SK-N-SH (cell line): ENCODE measurements around the gene MACROH2A2. TPM values are rescaled to one million over a fixed set of nuclear protein-coding genes. Genes with fewer than 3 reads are reported as not detected.

Source experiments
- CTCF ChIA-PET: fragments of 300-600, 350-600 bp; formaldehyde crosslinking; extraction: SDS; loops from one replicate; lab custom pipeline; 2021; lab: Yijun Ruan, JAX
- POLR2A ChIA-PET: fragments of 350-600 bp; sonication (Branson Sonifier 250); formaldehyde crosslinking; extraction: SDS; loops from one replicate; lab custom pipeline; 2020; ENCODE audit warnings: antibody characterized with exemption, inconsistent platforms; lab: Yijun Ruan, JAX
- DNase-seq: peaks from one replicate; pipeline ENCODE4 v3.0.0; 2012
- H2AFZ ChIP-seq: fragments of 200-600 bp; sonication (generic); 2 replicates; pipeline ENCODE4 v1.8.1; 2016; ENCODE audit warnings: antibody characterized with exemption, mild to moderate bottlenecking, low read depth
- H3F3A ChIP-seq: fragments of 200-600 bp; sonication (generic); replicated peaks from 2 replicates; pipeline ENCODE3; 2016; ENCODE audit warnings: antibody characterized with exemption, mild to moderate bottlenecking; ENCODE audit not compliant: insufficient read depth
- H3K27ac ChIP-seq, 2 experiments: fragments of 200-500 bp in 1 of 2; fragments of 200-600 bp in 1 of 2; sonication (Bioruptor generic) in 1 of 2; sonication (generic), shearing (Covaris generic) in 1 of 2; 2 replicates each; pipeline versions ENCODE4 v1.5.1 to v1.6.1; 2014 to 2016; ENCODE audit warnings: low read depth in 2 of 2, inconsistent platforms in 1 of 2, low read length in 1 of 2, mild to moderate bottlenecking in 1 of 2, mixed read lengths in 1 of 2
- H3K27me3 ChIP-seq: fragments of 200-600 bp; sonication (generic), shearing (Covaris generic); 2 replicates; pipeline ENCODE4 v1.6.1; 2016; ENCODE audit warnings: mixed run types; ENCODE audit not compliant: insufficient read depth
- H3K36me3 ChIP-seq, 2 experiments: fragments of 200-500 bp in 1 of 2; fragments of 200-600 bp in 1 of 2; sonication (Bioruptor generic) in 1 of 2; sonication (generic) in 1 of 2; replicated peaks in 1 of 2; 2 replicates each; pipeline versions ENCODE3 to v1.5.1; 2014 to 2016; ENCODE audit warnings: low read length in 1 of 2, mild to moderate bottlenecking in 1 of 2; ENCODE audit not compliant: insufficient read depth in 2 of 2, control insufficient read depth in 1 of 2
- H3K4me1 ChIP-seq, 2 experiments: fragments of 200-500 bp in 1 of 2; fragments of 200-600 bp in 1 of 2; sonication (Bioruptor generic) in 1 of 2; sonication (generic), shearing (Covaris generic) in 1 of 2; 2 replicates each; pipeline versions ENCODE4 v1.5.1 to v1.6.1; 2014 to 2016; ENCODE audit warnings: low read depth in 1 of 2, low read length in 1 of 2, mixed run types in 1 of 2; ENCODE audit not compliant: insufficient read depth in 2 of 2, control insufficient read depth in 1 of 2
- H3K4me2 ChIP-seq: fragments of 200-600 bp; sonication (generic), shearing (Covaris generic); 2 replicates; pipeline ENCODE4 v1.6.1; 2017; ENCODE audit warnings: mixed run types
- H3K4me3 ChIP-seq, 2 experiments: fragments of 200-500 bp in 1 of 2; fragments of 200-600 bp in 1 of 2; sonication (Bioruptor generic) in 1 of 2; sonication (generic), shearing (Covaris generic) in 1 of 2; 2 replicates each; pipeline versions ENCODE4 v1.5.1 to v1.8.1; 2014 to 2016; ENCODE audit warnings: low read depth in 2 of 2, inconsistent platforms in 1 of 2, low read length in 1 of 2, mild to moderate bottlenecking in 1 of 2, mixed read lengths in 1 of 2, moderate library complexity in 1 of 2
- H3K79me2 ChIP-seq: fragments of 200-600 bp; sonication (generic); 2 replicates; pipeline ENCODE4 v1.8.1; 2017; ENCODE audit warnings: mild to moderate bottlenecking; ENCODE audit not compliant: insufficient read depth
- H3K9ac ChIP-seq: fragments of 200-600 bp; sonication (generic); 2 replicates; pipeline ENCODE4 v1.6.1; 2017; ENCODE audit warnings: mixed run types
- H3K9me2 ChIP-seq: fragments of 200-600 bp; sonication (generic); 2 replicates; pipeline ENCODE4 v1.6.1; 2017; ENCODE audit warnings: mixed run types
- H3K9me3 ChIP-seq: fragments of 200-600 bp; sonication (generic); 2 replicates; pipeline ENCODE4 v1.6.1; 2017; ENCODE audit warnings: mixed run types, mild to moderate bottlenecking, moderate library complexity
- H4K20me1 ChIP-seq: fragments of 200-600 bp; sonication (generic); 2 replicates; pipeline ENCODE4 v1.6.1; 2017; ENCODE audit warnings: mild to moderate bottlenecking, mixed run types; ENCODE audit not compliant: insufficient read depth
- CHD2 ChIP-seq: fragments of 150-350 bp; IDR thresholded peaks from 2 replicates; pipeline ENCODE4 v1.6.1; 2018; ENCODE audit warnings: low read length; ENCODE audit not compliant: partially characterized antibody
- ELF1 ChIP-seq: IDR thresholded peaks from 2 replicates; pipeline ENCODE4 v1.4.0; 2012
- FOSL2 ChIP-seq: IDR thresholded peaks from 2 replicates; pipeline ENCODE4 v1.4.0; 2012; ENCODE audit warnings: low read depth, mild to moderate bottlenecking, moderate library complexity, borderline replicate concordance
- FOXJ3 ChIP-seq: sonication (generic); formaldehyde crosslinking; IDR thresholded peaks from 2 replicates; pipeline ENCODE4 v1.5.1; 2020; ENCODE audit warnings: mild to moderate bottlenecking, missing genetic modification reagents
- FOXM1 ChIP-seq: IDR thresholded peaks from 2 replicates; pipeline ENCODE4 v1.4.0; 2012; ENCODE audit warnings: low read depth, mild to moderate bottlenecking
- GABPA ChIP-seq: IDR thresholded peaks from 2 replicates; pipeline ENCODE4 v1.4.0; 2012; ENCODE audit warnings: low read depth, mild to moderate bottlenecking
- GATA2 ChIP-seq: sonication (generic); formaldehyde crosslinking; IDR thresholded peaks from 2 replicates; pipeline ENCODE4 v1.5.0; 2020; ENCODE audit warnings: mild to moderate bottlenecking, missing genetic modification reagents
- IRF3 ChIP-seq: fragments of 150-350 bp; IDR thresholded peaks from 2 replicates; pipeline ENCODE4 v1.6.1; 2016; ENCODE audit warnings: mild to moderate bottlenecking, low read depth, low read length
- MAX ChIP-seq: IDR thresholded peaks from 2 replicates; pipeline ENCODE4 v1.4.0; 2012; ENCODE audit warnings: low read depth
- MEF2A ChIP-seq: IDR thresholded peaks from 2 replicates; pipeline ENCODE4 v1.4.0; 2012; ENCODE audit warnings: low read depth, borderline replicate concordance
- MXI1 ChIP-seq: IDR thresholded peaks from 2 replicates; pipeline ENCODE4 v1.6.1; 2012; ENCODE audit warnings: mild to moderate bottlenecking, low read depth, low read length, improper control_type of control experiment
- NRF1 ChIP-seq: IDR thresholded peaks from 2 replicates; pipeline ENCODE4 v1.6.1; 2012; ENCODE audit warnings: low read depth, mild to moderate bottlenecking, low read length
- POLR2AphosphoS5 ChIP-seq: IDR thresholded peaks from 2 replicates; pipeline ENCODE4 v1.6.1; 2012; ENCODE audit warnings: low read depth, low read length
- RAD21 ChIP-seq: IDR thresholded peaks from 2 replicates; pipeline ENCODE4 v1.6.1; 2012; ENCODE audit warnings: mild to moderate bottlenecking, low read length
- RCOR1 ChIP-seq: fragments of 150-350 bp; IDR thresholded peaks from 2 replicates; pipeline ENCODE4 v1.6.1; 2017; ENCODE audit warnings: antibody characterized with exemption, low read length
- REST ChIP-seq: IDR thresholded peaks from 2 replicates; pipeline ENCODE4 v1.6.1; 2012; ENCODE audit warnings: mild to moderate bottlenecking, low read depth, low read length, moderate library complexity
- RFX5 ChIP-seq: IDR thresholded peaks from 2 replicates; pipeline ENCODE4 v1.6.1; 2012; ENCODE audit warnings: mild to moderate bottlenecking, improper control_type of control experiment, low read length
- RXRA ChIP-seq: IDR thresholded peaks from 2 replicates; pipeline ENCODE4 v1.4.0; 2012; ENCODE audit warnings: low read depth, mild to moderate bottlenecking, borderline replicate concordance
- SIN3A ChIP-seq: IDR thresholded peaks from 2 replicates; pipeline ENCODE4 v1.6.1; 2012; ENCODE audit warnings: low read depth, mild to moderate bottlenecking, low read length, moderate library complexity, borderline replicate concordance
- SMC3 ChIP-seq: IDR thresholded peaks from 2 replicates; pipeline ENCODE4 v1.6.1; 2012; ENCODE audit warnings: low read depth, low read length, improper control_type of control experiment
- TAF1 ChIP-seq: IDR thresholded peaks from 2 replicates; pipeline ENCODE4 v1.6.1; 2012; ENCODE audit warnings: low read depth, mild to moderate bottlenecking, low read length, moderate library complexity, borderline replicate concordance
- TCF12 ChIP-seq: IDR thresholded peaks from 2 replicates; pipeline ENCODE4 v1.4.0; 2012
- TEAD4 ChIP-seq: IDR thresholded peaks from 2 replicates; pipeline ENCODE4 v1.4.0; 2012; ENCODE audit warnings: mild to moderate bottlenecking, borderline replicate concordance; ENCODE audit not compliant: insufficient read depth
- USF1 ChIP-seq: IDR thresholded peaks from 2 replicates; pipeline ENCODE4 v1.4.0; 2012; ENCODE audit warnings: low read depth, borderline replicate concordance
- USF2 ChIP-seq: fragments of 150-350 bp; IDR thresholded peaks from 2 replicates; pipeline ENCODE4 v1.6.1; 2017; ENCODE audit warnings: antibody characterized with exemption, low read length, low read depth, borderline replicate concordance
- YY1 ChIP-seq: IDR thresholded peaks from 2 replicates; pipeline ENCODE4 v1.4.0; 2012; ENCODE audit warnings: low read depth, mild to moderate bottlenecking
- WGBS: methylation state at CpG from one replicate; pipeline ENCODE4 v1.1.6; 2017; ENCODE audit warnings: low lambda C conversion rate; 5-methylcytosine and 5-hydroxymethylcytosine counted together
- polyA plus RNA-seq, 3 experiments: library from polyadenylated mRNA; depleted of rRNA; stranded (reverse); fragments of >200 nt; gene quantifications; 2 replicates each; pipeline ENCODE4 v1.2.3, GENCODE V29; 2012

Gene MACROH2A2
- polyA plus RNA-seq, 1 of the 3 experiments (the other 2 are of a cell fraction) = 28.9 TPM

GRCh38 chr10:70146489-70147258, 94.0 kb downstream of the MACROH2A2 start, which contains the start of gene TYSND1:
TSS of gene TYSND1 (minus strand) at chr10:70146700. CDS start at chr10:70146586, 114 bp downstream.
- peak within 1 kb of the TSS; percentile 82 for H3K4me2 ChIP-seq
- H3K79me2 ChIP-seq = peaks cover 56% of the 10 kb centered on the region; the same call in 1 of the 2 replicates
- no peaks in the 10 kb centered on the region for H3K9me2 ChIP-seq
- peaks cover 37% of the 10 kb centered on the region for H3F3A ChIP-seq
- H3K4me1 ChIP-seq = peaks cover 5 to 27% of the 10 kb centered on the region in 2 experiments; a peak in 3 of 4 replicates
- ChIA-PET POLR2A (interaction anchor here (0.6 to 1.5 kb wide), 10 partner anchors 11 to 1191 kb away, joined by 3 to 10 read pairs (median 4); partner anchors contain the start of genes DDX21 and SAR1A), CTCF (interaction anchor here (0.6 to 10.8 kb wide), 52 partner anchors 8 to 1304 kb away, joined by 3 to 157 read pairs (median 4); partner anchors contain the start of genes AIFM2 and MACROH2A2)
- peak within 1 kb of the TSS; percentile 78; the same call in 1 of the 2 replicates for H3K9ac ChIP-seq
- H3K27ac ChIP-seq = peak within 1 kb of the TSS; percentile 91 to 92
- WGBS = 4% methylated on average over 21 of the region's 39 CpGs
- no peaks in the 10 kb centered on the region for H3K27me3 ChIP-seq
- no peaks in the 10 kb centered on the region for H4K20me1 ChIP-seq
- peak; percentile 96 for DNase-seq
- peaks cover 18 to 26% of the 10 kb centered on the region in 2 experiments for H3K36me3 ChIP-seq
- 0 out of 2 replicates have a peak within 1 kb of the TSS, but pooled peaks have one; percentile 61 for H2AFZ ChIP-seq
- no peaks in the 10 kb centered on the region for H3K9me3 ChIP-seq
- H3K4me3 ChIP-seq = peak within 1 kb of the TSS; percentile 68 to 71
- TF ChIP-seq FOXJ3 = 0 out of 2 replicates have a peak, but pooled peaks have one; percentile 17
- peak; percentile 35; the same call in 1 of the 2 replicates for TF ChIP-seq IRF3
- TF ChIP-seq NRF1 = no peak
- no peak for TF ChIP-seq MEF2A
- peak; percentile 67 for TF ChIP-seq CHD2
- peak; percentile 67; the same call in 1 of the 2 replicates for TF ChIP-seq FOSL2
- TF ChIP-seq TAF1 = peak; percentile 69; the same call in 1 of the 2 replicates
- TF ChIP-seq ELF1 = no peak; the same call in none of the 2 replicates
- TF ChIP-seq MXI1 = no peak; the same call in 1 of the 2 replicates
- no peak for TF ChIP-seq GABPA
- TF ChIP-seq USF1 = no peak
- TF ChIP-seq SIN3A = peak; percentile 25; the same call in 1 of the 2 replicates
- TF ChIP-seq TEAD4 = no peak
- TF ChIP-seq POLR2AphosphoS5 = peak; percentile 92
- TF ChIP-seq TCF12 = no peak
- TF ChIP-seq USF2 = no peak
- peak; percentile 14; the same call in 1 of the 2 replicates for TF ChIP-seq MAX
- TF ChIP-seq RFX5 = peak; percentile 89
- peak; percentile 42; the same call in 1 of the 2 replicates for TF ChIP-seq SMC3
- no peak for TF ChIP-seq RCOR1
- TF ChIP-seq YY1 = no peak
- no peak for TF ChIP-seq RXRA
- no peak for TF ChIP-seq REST
- TF ChIP-seq GATA2 = no peak
- TF ChIP-seq RAD21 = peak; percentile 73
- no peak for TF ChIP-seq FOXM1
